Cortex of kidney (tissue), 1 donor: ENCODE results near the gene MRPS27.

ENCODE experiments used
- DNase-seq: peaks from one replicate; lab custom pipeline; 2025; lab: John Stamatoyannopoulos, UW

The MRPS27 gene

DNA sequence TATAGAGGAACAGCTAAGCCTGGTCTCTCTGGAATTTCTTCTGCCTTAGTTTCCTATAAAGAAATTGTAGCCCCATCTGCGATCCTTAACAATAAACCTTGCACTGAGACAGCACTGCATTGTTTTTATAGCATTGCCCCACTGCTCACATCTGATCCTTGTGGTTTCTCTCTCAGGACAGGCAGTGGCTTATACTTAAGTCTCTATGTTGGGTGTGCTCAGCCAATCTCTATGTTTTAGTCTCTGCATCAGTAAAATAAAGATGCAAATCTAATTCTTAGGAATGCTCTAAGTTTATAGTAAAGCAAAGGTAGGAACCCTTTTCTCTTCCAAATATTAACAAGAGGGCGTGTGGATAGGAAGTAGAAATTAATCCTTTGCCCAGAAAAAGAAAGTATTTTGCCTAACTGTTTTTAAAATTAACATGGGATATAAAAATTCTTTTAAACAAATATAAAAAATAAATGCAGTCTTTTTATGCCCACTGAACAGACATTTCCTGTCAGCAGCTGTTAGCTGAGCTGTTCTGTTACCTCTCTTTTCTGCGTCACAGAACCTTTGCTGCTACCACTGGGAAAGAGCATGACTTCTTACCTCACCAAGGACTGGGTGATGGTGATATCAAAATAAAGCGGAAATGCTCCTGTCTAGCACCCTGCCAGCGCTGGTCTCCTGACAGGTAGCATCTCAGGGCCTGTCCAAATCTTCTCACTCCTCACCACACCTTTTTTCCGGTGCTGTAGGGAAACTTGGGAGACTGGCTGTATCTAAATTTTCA, 29.5 kb downstream of the MRPS27 start:
- no peak for DNase-seq

DNA sequence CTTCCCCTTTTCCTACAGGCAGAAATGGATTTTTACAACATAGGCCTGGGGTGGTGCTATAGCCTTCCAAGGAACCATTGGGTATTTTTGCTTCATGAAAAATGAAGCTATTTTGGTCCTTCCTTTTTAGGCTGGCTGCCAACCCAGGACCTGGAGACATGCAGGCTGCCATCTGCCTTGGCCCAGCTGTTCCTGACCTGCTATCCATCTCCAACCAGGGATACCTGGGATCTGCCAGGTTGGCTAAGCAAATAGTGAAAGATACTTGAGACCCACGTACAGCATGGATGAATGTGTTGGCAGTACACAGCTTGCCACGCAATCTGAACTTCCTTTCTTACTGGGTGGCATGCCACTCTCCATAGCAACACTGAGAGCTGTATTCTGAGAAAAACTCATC, 31.1 kb downstream of the MRPS27 start:
- DNase-seq: no peak

DNA sequence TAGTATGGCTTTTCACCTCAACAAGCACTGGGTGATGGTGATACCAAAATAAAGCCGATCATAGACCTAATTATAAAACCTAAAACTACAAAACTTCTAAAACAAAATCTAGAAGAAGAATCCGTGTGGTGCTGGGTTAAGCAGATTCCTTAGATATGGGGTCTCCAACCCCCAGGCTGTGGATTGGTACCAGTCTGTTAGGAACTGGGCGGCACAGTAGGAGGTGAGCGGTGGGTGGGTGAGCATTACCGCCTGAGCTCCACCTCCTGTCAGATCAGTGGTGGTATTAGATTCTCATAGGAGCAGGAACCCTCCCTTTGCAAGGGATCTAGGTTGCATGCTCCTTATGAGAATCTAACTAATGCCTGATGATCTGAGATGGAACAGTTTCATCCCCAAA, 33.2 kb downstream of the MRPS27 start:
- DNase-seq: no peak

DNA sequence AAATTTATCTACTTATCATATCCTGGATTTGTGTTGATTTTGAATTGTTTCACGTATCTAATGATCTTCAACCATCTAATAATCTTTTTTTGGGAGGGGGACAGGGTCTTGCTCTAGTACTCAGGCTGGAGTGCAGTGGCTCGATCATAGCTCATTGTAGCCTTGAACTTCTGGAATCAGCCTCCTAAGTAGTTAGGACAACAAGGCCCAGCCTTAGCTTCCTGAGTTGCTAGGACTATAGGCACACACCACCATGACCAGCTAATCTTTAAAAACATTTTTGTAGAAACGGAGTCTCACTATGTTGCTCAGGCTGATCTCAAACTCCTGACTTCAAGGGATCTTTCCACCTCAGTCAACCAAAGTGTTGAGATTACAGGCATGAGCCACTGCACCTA, 34.6 kb downstream of the MRPS27 start:
- DNase-seq: no peak

DNA sequence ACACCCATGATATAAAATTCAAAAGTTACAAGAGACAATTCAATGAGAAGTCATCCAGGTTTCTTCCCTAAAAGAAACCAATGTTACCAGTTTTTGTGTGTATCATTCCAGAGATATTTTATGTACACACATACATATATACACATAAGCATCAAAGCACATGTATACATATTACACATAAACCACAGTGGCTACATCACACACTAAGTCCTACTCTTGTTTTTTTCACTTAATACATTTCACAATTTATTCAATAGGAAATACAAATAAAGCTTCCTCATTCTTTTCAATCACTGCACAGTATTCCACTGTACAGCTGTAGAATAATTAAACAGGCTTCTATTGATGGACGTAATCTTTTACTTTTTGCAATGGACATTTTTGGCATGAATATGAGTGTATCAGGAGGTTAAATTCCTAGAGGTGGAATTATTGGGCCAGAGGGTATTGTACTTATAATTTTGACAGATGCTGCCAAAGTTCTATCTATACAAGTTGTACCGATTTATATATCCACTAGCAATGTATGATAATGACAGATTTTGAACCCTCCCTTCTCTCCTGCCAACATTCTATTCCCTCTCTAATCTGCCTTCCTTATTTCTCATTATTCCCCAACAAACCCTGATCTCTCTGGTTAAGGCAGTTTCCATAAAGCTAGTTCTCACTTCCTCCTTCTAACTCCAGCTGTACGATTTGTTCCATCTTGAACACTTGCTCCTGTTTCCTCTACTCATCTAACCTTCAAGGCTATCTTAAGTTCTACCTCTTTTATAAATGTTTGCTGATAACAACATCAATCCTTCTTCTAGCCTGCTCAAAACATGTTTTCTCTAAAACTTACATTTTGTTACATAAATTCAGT, 35.2 kb downstream of the MRPS27 start:
- no peak for DNase-seq

DNA sequence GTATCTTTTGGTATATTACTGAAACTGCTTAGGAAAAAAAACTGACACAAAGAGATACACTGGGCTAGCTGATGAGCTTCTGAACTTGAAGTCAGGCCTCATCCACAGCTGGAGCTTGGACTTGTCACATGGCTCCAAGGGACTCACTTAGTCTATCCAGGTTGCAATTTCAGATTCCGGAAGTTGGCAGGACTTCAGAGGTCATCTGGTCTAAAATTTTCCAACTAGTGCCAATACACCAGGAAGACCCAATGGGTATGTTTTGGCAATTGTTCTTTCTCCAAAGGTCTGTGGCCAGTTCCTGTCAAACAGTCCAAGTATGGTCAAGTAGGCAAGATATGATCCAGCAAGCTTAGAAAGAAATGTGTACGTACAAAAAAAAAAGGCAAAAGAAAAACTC, 36.7 kb downstream of the MRPS27 start:
- no peak for DNase-seq

DNA sequence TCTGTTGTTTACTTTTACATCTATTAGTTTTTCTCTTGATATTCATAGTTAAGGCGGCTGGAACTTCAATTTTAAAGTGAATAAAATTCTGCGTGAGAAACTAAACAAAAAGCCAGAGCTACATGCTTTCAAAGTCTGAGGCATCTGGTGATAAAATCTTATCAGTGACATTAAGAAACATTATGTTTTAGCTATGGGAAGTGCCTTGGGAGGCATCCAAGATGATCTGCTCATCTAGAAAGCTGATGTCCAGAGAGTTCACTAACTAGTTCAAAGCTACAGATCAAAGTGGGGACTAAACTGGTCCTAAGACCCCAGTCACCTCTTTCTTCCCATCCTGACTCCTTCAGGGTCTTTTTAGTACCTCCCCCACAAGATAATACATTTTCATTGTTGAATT, 37.2 kb downstream of the MRPS27 start:
- DNase-seq: no peak

DNA sequence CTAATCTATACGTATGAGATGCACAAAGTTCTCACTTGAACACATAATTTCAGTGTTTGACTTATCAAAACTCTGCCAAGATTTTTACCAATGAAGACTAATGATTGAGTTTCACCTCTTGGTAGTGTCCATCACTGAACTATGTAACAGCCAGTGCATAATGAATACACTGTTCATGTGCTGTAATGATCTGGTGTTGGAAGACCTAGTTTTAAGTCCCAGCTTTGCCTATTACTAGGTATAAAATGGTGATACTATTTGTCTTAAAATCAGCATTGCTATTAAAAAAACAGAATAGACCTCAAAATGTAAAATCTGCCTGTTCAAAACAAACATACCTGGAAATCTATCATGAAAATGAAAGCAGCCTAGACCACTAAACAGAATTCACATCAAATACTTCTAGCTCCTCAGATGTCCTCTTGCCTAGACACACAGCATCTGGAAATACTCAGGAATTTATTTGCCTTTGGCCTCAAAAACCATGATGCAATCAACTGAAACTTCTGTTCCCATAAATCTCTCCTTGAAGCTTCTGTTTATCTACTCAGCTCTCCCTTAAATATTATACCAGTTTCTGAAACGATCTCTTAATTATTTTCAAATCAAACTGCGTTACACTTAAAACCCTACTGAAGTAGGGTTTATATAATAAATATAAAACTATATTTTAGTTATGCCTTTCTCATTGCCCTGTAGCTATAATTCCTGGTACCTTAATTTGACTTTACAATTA, 38.1 kb downstream of the MRPS27 start:
- DNase-seq: no peak

DNA sequence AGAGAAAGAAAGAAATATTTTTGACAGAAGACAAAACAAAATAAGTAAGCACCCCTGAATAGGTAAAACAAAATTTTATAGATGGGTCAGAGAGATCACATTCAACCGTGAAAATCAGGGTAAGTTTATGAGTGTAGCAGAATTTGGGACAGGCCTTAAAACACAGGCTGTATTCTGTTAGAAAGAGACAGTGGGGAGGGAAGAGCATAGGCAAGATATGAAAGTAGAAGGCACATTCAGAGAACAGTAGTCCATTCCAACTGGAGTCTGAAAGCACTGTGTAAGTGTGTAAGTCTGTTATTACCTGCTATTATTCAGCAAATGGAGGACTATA, 38.6 kb downstream of the MRPS27 start:
- no peak for DNase-seq

DNA sequence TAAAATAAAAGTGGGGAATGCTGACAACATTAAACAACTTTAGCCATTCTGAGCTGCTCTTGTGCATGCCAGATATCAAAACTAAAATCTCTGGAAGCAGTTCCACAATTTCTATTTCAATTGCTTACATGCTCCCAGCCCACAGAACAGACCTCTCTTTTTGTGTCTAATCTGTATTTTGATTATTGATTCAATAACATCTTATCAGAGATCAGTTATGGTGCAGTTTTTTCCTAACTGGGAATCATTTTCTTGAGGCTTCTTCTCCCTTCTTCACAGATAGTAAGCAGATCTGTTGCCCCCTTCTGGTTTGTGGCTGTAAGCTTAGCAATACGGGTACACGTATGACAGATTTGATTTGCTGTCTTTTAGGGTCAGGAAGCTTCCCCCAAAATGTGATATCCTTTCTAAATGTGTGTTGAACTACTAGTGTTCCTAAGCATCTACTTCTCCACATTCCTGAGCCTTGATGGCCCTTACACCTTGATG, 39.4 kb downstream of the MRPS27 start:
- DNase-seq: no peak

DNA sequence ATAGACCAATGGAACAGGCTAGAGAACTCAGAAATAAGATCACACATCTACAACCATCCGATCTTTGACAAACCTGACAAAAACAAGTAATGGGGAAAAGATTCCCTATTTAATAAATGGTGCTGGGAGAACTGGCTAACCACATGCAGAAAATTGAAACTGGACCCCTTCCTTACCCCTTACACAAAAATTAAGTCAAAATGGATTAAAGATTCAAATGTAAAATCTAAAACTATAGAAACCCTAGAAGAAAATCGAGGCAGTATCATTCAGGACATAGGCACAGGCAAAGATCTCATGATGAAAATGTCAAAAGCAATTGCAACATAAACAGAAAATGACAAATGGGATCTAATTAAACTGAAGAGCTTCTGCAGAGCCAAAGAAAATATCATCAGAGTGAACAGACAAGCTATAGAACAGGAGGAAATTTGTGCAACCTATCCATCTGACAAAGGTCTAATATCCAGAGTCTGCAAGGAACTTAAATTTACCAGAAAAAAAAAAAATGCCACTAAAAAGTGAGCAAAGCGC, 43.8 kb downstream of the MRPS27 start:
- DNase-seq: no peak

DNA sequence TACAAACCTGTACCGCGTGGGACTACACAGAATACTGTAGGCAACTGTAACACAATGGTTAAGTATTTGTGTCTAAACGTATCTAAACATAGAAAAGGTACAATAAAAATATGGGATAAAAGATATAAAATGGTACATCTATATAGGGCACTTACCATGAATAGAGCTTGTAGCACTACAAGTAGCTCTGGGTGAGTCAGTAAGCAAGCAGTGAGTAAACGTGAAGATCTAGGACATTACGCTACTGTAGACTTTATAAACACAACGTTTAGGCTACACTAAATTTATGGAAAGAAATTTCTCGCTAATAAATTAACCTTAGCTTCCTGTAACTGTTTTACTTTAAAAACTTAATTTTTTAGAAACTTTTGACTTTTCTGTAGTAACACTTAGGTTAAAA, 46.5 kb downstream of the MRPS27 start:
- DNase-seq: no peak

DNA sequence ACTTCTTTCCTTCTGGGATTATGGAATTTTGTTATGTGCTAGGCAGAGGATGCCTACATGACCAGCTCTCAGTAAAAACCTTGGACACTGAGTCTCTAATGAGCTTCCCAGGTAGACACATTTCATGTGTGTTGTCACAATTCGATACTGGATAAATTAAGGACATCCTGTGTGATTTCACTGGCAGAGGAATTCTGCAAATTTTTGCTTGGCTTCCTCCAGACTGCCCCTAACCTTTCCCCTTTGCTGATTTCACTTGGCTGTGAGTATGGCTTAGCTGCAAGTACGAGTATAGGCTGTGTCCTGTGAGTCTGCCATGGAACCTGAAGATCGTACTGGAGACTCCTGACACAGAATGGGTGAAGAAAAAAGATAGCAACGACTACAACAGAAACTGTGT, 47.6 kb downstream of the MRPS27 start:
- no peak for DNase-seq

DNA sequence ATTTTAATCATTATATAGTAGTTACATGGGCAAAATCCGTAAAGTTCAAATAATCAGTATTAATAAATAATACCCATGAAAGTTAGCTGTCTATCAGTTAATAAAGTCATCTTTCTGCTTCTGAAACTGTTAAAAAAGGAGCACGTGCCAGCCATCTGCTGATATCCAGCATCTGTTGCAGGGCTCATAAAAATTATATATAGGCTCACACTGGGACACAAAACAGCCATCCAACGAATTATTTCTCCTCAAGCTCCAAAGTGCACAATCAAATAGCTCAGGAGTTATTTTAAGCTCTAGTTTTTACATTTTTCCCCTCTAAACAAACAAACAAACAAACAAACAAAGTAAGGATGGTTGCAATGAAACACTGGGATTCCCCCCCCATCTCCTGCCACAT, 48.3 kb downstream of the MRPS27 start:
- DNase-seq: no peak

DNA sequence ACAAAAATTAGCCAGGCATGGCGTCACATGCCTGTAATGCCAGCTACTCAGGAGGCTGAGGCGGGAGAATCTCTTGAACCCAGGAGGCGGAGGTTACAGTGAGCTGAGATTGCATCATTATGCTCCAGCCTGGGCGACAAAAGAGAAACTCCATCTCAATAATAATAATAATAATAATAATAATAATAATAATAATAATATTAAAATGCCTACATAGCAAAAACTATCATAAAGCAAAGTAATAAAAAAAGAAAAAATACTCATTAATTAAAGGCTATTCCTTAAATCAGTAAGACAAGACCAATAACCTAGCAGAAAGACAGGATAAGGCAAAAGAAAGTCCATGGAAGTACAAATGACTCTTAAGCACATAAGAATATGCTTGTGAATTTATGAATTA, 50.0 kb downstream of the MRPS27 start:
- DNase-seq: no peak

DNA sequence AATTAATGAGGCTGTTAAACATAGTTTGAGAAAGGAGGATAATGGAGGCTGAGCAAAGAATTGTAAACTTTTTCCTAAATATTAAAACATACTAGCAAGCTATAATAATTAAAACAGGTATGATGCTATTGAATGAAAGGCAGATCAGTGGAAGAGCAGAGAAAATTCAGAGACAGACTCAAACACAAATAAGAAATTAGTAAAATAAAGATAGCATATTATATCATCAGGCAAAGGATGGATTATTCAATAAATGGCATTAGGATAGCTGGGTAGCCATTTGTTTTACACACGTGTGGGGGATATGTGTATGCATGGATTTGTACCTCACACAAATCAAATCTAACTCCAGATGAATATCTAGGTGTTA, 50.6 kb downstream of the MRPS27 start:
- DNase-seq: no peak

DNA sequence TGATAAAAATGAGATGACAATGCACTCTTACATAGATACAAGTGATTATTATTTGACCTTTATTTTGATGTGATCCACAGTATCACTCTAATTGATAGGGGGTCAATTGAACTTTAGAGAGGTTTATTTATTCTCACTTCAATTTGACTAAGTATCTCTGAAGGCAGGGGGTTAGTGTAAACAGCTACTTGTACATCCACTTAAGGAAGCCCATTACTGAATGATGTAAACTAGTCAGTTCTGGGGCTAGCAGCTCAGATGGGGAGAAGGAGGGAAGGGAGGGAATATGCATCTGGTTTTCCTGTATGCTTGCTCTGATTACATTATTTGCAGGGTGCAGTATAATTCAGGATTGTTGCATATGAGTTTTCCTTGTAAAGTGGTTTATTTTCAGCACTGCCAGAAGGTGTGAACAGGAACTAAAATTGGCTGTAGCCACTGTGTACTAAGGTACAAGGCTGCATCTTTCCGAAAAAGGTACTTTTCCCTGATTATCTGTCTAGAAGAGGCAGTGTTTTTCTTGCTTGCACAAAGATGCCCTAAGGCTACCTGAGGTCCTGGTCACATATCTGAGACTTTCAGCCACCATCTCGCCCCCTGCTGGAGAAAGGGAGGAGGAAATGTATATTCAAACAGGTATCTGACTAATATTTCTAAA, 51.2 kb downstream of the MRPS27 start:
- no peak for DNase-seq

DNA sequence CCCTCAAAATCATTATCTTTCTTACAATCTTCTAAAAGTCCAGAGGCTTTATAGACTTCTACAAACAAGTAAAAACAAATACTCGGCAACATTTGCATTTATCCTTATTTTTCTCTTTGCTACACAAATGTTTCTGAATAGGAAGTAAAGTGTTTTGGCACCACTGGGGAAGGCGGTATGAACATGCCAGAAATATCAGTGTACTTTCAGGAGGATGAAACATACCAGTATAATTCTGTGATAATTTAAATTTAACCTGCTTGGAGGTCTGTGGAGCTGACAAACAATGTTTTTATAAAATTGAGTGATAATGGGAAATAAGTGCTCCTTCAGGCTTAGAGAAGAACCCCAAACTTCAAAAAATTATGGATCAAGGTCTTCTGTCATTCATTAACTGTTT, 51.8 kb downstream of the MRPS27 start:
- DNase-seq: no peak

DNA sequence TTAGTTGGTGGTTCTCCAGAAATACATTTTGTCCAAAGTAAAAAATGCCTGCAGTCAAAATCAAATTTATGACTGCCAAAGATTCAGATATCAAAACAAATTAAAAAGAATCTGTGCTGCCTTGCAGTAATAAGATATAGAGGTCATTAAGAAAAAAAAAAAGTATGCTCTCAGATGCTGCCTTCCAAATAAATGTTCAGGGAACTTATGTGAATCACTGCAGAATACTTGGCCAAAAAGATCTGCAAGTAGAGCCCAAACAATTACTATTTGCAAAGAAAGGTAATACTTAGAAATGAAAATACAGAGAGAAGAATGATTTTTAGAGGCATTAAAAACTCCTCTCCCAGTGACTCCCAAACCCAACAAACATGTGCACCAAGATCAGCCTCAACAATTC, 52.4 kb downstream of the MRPS27 start:
- DNase-seq: no peak

DNA sequence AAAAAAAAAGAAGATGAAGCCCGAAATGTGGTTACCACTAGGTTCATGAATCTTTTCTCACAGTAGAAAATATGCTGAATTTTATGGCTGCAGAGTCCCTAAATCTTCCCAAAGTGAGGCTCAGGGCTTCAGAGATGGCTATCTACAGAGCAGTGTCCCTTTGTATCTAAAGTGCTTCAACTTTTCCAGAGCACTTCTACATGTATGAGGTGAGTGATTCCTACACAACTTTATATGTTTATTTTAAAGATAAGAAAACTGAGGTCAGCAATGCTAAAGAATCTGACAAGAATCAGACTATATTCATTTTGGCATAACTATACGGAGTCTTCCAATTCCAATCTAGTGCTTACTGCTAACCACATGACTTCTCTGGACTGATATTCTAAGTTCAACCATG, 53.2 kb downstream of the MRPS27 start:
- no peak for DNase-seq

DNA sequence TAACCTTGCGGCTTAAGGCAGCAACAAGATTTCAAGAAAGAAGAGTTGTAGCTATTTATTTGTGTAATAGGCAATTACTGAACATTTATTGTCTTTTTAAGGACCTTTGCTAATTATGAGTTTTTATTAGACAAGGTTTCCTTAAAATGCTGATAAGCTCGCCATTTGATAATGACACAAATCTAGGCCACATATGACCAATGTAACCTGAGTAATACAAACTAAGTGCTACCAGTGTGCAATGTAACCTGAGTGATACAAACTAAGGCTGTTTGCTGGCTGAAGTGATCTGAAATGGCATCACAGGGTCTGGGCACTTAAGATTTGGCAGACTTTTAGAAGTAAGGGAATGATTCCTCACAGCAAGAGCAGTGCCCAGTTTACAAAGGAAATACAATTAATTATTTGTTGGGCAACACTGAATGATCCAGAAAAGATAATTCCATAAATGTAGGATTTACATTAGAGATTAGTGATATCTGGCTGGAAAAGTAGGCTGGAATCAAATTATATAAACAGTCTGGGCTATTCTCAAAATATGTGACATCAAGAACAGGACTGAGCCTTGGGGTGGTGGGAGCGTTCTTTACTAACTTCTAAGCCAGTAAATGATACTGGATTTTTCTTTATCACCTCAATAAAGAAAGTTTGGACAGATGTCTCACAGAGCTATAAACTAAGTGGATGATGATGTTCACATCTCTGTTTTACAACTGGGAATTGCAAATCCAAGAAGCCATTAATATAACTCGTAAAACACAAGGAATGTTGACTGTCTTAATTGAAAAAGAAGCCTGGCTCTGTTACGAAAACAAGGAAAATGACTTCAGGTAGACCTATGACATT, 54.8 kb downstream of the MRPS27 start:
- no peak for DNase-seq
